GM12891 (cell line): Measurements from ENCODE around the gene ARHGAP15.

Experiments
- PAX5 ChIP-seq: IDR thresholded peaks from 2 replicates; pipeline ENCODE4 v1.6.1; 2011; ENCODE audit warnings: low read length, moderate library complexity, mild to moderate bottlenecking; ENCODE audit not compliant: insufficient read depth, severe bottlenecking
- POLR2A ChIP-seq: IDR thresholded peaks from 2 replicates; pipeline ENCODE4 v1.6.1; 2011; ENCODE audit warnings: low read depth, low read length, control low read depth
- POLR2AphosphoS5 ChIP-seq: IDR thresholded peaks from 2 replicates; pipeline ENCODE4 v1.6.1; 2011; ENCODE audit warnings: low read depth, low read length, control low read depth
- SPI1 ChIP-seq: IDR thresholded peaks from 2 replicates; pipeline ENCODE4 v1.6.1; 2011; ENCODE audit warnings: low read depth, low read length, control low read depth
- TAF1 ChIP-seq: IDR thresholded peaks from 2 replicates; pipeline ENCODE4 v1.6.1; 2011; ENCODE audit warnings: low read depth, low read length, control low read depth

GRCh38 chr2:143742581-143742980 lies 613.4 kb downstream of the ARHGAP15 start:
- TF ChIP-seq POLR2AphosphoS5 = no peak
- no peak for TF ChIP-seq POLR2A
- TF ChIP-seq SPI1 = no peak
- no peak for TF ChIP-seq TAF1
- no peak for TF ChIP-seq PAX5
